Thoracic aorta (tissue), 2 donors: Measurements from ENCODE around the gene CIDEB. TPM values are rescaled to one million over a fixed set of nuclear protein-coding genes. Genes with fewer than 3 reads are reported as not detected.

Experiments
- ATAC-seq: fragments of 150-250 bp; one replicate; pipeline ENCODE4 v1.8.0; 2017; ENCODE audit warnings: low read depth; ENCODE audit not compliant: insufficient number of reproducible peaks, low FRiP score
- DNase-seq: peaks from one replicate; pipeline ENCODE4 v3.0.0-alpha.2; 2020; ENCODE audit warnings: low spot score
- H3K27ac ChIP-seq, 2 donors: fragments of 200-600 bp; sonication (generic); 1 replicate in 1 of 2; 2 replicates in 1 of 2; pipeline ENCODE4 v1.5.1; 2016; ENCODE audit warnings: mild to moderate bottlenecking in 2 of 2, moderate library complexity in 2 of 2
- H3K27me3 ChIP-seq: fragments of 200-600 bp; sonication (generic); replicated peaks from 2 replicates; pipeline ENCODE4 v1.6.0; 2016; ENCODE audit warnings: mild to moderate bottlenecking; ENCODE audit not compliant: insufficient read depth
- H3K36me3 ChIP-seq: fragments of 200-600 bp; sonication (generic); one replicate; pipeline ENCODE4 v1.5.1; 2016
- H3K4me1 ChIP-seq, 2 donors: fragments of 200-600 bp; sonication (generic); 1 replicate in 1 of 2; 2 replicates in 1 of 2; pipeline versions ENCODE4 v1.5.1 to v1.6.0; 2016; ENCODE audit warnings: low read depth in 2 of 2, mild to moderate bottlenecking in 1 of 2; ENCODE audit not compliant: control insufficient read depth in 1 of 2
- H3K4me3 ChIP-seq: fragments of 200-600 bp; sonication (generic); 2 replicates; pipeline ENCODE4 v1.5.1; 2016; ENCODE audit warnings: mild to moderate bottlenecking
- H3K9me3 ChIP-seq: fragments of 200-600 bp; sonication (generic); 2 replicates; pipeline ENCODE4 v1.5.1; 2016
- CTCF ChIP-seq: fragments of 200-600 bp; sonication (generic); IDR thresholded peaks from one replicate; pipeline ENCODE4 v1.5.1; 2019; ENCODE audit warnings: antibody characterized with exemption
- total RNA-seq, 2 donors: library from RNA; depleted of rRNA; stranded (reverse); fragments of >200 nt; gene quantifications; one replicate each; pipeline versions ENCODE4 v1.1.0 to v1.2.3, GENCODE V29; 2016

The CIDEB gene
- total RNA-seq, 2 donors from 2014 or later = 10.9 to 17.3 TPM

- no peak overlapping the region for H3K4me3 ChIP-seq
- no peaks in the 10 kb centered on the region for H3K27me3 ChIP-seq
- no peaks in the 10 kb centered on the region for H3K4me1 ChIP-seq
- no peak for TF ChIP-seq CTCF
- peaks cover 26% of the 10 kb centered on the region for H3K36me3 ChIP-seq
- H3K27ac ChIP-seq = no peak overlapping the region
- no peaks in the 10 kb centered on the region for H3K9me3 ChIP-seq
- no peak for ATAC-seq
- DNase-seq = no peak
Measured at GRCh38 chr14:24286996-24287395, 20.8 kb downstream of the CIDEB start.

GRCh38 chr14:24285351-24285750 is 22.4 kb downstream of the CIDEB start:
- Histone ChIP-seq H3K36me3 (peaks cover 10% of the 10 kb centered on the region), H3K27me3 (no peaks in the 10 kb centered on the region), H3K4me1 (no peaks in the 10 kb centered on the region), H3K27ac (no peak overlapping the region), H3K9me3 (no peaks in the 10 kb centered on the region), H3K4me3 (no peak overlapping the region)
- ATAC-seq (no peak), DNase-seq (no peak)
- TF ChIP-seq CTCF = no peak

DNA sequence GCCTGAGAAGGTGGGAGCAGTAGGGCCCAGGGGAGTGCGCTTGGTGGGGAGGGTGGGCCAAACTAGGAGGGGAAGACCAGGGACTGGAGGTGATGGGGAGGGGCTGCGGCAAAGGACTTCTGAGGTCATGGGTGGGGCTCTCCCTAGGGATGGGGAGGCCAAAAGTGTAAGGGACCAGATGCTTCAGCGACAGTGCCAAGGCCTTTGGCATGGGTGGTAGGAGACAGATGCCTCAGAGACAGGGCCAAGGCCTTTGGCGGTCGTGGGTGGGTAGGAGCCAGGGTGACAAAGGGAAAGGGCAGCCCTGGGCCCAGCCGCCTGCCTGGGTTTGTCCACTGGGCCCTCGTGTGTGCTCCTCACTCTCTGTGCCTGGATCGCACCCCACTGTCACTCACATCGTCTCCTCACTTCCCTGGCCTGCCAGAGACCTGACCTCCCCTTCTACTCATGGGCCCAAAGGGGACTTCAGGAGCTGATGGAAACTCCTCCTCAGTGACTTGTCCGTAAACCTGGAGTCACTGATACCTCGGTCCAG is 23.2 kb downstream of the CIDEB start:
- Histone ChIP-seq H3K4me3 (no peak overlapping the region), H3K36me3 (peaks cover 4% of the 10 kb centered on the region), H3K9me3 (no peaks in the 10 kb centered on the region), H3K4me1 (no peaks in the 10 kb centered on the region), H3K27me3 (no peaks in the 10 kb centered on the region), H3K27ac (no peak overlapping the region)
- DNase-seq (no peak), ATAC-seq (no peak)
- TF ChIP-seq CTCF = no peak

DNA sequence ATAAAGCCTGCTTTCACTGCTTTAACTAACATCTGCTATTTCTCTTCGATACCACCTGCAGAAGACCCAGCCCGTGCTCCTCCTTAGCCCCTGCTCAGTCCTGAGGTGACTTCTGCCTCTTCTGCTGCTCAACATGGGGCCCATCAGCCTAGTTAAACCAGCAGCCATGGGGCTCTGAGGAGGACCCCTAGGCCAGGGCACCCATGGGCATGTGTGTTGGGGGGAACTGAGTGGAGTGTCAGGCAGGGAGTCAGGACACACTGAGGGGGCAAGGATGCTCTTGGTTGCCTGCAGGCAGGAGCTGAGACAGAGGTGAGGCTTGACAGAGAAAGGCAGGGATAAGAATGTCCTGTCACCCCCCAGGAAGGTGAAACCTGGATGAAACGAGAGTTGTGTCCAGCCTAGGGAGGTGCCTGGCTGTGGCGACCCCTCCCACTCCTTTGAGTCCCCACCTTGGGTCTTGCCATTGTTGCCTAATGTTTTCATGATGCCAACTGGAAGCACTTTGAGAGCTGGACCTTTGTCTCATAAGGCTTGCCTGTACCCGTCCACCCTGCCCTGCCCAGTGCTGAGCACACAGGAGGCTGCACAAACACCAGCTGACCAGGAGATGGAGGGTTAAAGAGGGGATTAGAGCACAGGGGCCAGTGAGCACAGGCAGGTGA is 23.8 kb downstream of the CIDEB start:
- Histone ChIP-seq H3K36me3 (no peaks in the 10 kb centered on the region), H3K9me3 (no peaks in the 10 kb centered on the region), H3K27me3 (no peaks in the 10 kb centered on the region), H3K4me3 (no peak overlapping the region), H3K27ac (no peak overlapping the region), H3K4me1 (no peaks in the 10 kb centered on the region)
- DNase-seq (no peak), ATAC-seq (no peak)
- TF ChIP-seq CTCF = no peak

- no peak overlapping the region for H3K27ac ChIP-seq
- H3K4me3 ChIP-seq = no peak overlapping the region
- ATAC-seq = no peak
Measured at GRCh38 chr14:24282736-24283135, 25.0 kb downstream of the CIDEB start.

More at GRCh38 chr14:24282736-24283135, 25.0 kb downstream of the CIDEB start:
- no peaks in the 10 kb centered on the region for H3K27me3 ChIP-seq
- no peaks in the 10 kb centered on the region for H3K36me3 ChIP-seq
- DNase-seq = no peak
- no peaks in the 10 kb centered on the region for H3K4me1 ChIP-seq
- H3K9me3 ChIP-seq = no peaks in the 10 kb centered on the region
- TF ChIP-seq CTCF = no peak
